Measurements from ENCODE around the gene L1CAM. TPM values are rescaled to one million over a fixed set of nuclear protein-coding genes. Genes with fewer than 3 reads are reported as not detected.

L1CAM gene
- polyA plus RNA-seq, 2 of the 4 experiments (the other 2 are of a cell fraction): 1.9 to 14.2 TPM

- TF ChIP-seq FOSL2 (IDR thresholded peaks at IDR 0.05): no peak
- TF ChIP-seq FOSL2 (CRISPR knock-in tag; IDR thresholded peaks at IDR 0.05): no peak
- TF ChIP-seq ESRRA (IDR thresholded peaks at IDR 0.05; ENCODE audit: borderline replicate concordance, low read length): no peak
- TF ChIP-seq, protein P1, sequence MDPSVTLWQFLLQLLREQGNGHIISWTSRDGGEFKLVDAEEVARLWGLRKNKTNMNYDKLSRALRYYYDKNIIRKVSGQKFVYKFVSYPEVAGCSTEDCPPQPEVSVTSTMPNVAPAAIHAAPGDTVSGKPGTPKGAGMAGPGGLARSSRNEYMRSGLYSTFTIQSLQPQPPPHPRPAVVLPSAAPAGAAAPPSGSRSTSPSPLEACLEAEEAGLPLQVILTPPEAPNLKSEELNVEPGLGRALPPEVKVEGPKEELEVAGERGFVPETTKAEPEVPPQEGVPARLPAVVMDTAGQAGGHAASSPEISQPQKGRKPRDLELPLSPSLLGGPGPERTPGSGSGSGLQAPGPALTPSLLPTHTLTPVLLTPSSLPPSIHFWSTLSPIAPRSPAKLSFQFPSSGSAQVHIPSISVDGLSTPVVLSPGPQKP (IDR thresholded peaks at IDR 0.05; ENCODE audit: low read depth, low read length): no peak
These were observed 19.5 kb downstream of the L1CAM start (continued) for GRCh38 chrX:153866302-153867019.

- no peak for DNase-seq (ENCODE audit: low read depth in 1 of 2, low spot score in 1 of 2)
- Histone ChIP-seq H3K4me2 (no peak overlapping the region), H3K4me1 (no peaks in the 10 kb centered on the region), H3K9me3 (no peaks in the 10 kb centered on the region), H3K27ac (no peak overlapping the region), H3K4me3 (no peak overlapping the region)
- FAIRE-seq: no peak
- WGBS (ENCODE audit: missing lambda C conversion rate): 89% methylated on average over 9 of the region's 9 CpGs
- ChIA-PET CTCF (no interaction called here), POLR2A (no interaction called here)
- TF ChIP-seq PHF8 (IDR thresholded peaks at IDR 0.05; ENCODE audit: borderline replicate concordance, low read depth) (no peak), POLR2AphosphoS2 (conservative IDR thresholded peaks at IDR 0.05; ENCODE audit: low read length) (no peak), USF2 (IDR thresholded peaks at IDR 0.05) (no peak), CHD2 (IDR thresholded peaks at IDR 0.05; ENCODE audit: low read length, partially characterized antibody) (no peak), HES2 (IDR thresholded peaks at IDR 0.05) (no peak), MYC (IDR thresholded peaks at IDR 0.05; ENCODE audit: borderline replicate concordance, low read length) (no peak), BCL3 (IDR thresholded peaks at IDR 0.05) (no peak), CBX2 (IDR thresholded peaks at IDR 0.05; ENCODE audit: borderline replicate concordance, low read depth) (no peak), BHLHE40 (IDR thresholded peaks at IDR 0.05; ENCODE audit: low read depth, low read length) (no peak), HDAC2 (IDR thresholded peaks at IDR 0.05) (no peak)
- TF ChIP-seq, protein P2, sequence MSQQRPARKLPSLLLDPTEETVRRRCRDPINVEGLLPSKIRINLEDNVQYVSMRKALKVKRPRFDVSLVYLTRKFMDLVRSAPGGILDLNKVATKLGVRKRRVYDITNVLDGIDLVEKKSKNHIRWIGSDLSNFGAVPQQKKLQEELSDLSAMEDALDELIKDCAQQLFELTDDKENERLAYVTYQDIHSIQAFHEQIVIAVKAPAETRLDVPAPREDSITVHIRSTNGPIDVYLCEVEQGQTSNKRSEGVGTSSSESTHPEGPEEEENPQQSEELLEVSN (IDR thresholded peaks at IDR 0.05; ENCODE audit: borderline replicate concordance, low read depth): no peak
- TF ChIP-seq, protein P3, sequence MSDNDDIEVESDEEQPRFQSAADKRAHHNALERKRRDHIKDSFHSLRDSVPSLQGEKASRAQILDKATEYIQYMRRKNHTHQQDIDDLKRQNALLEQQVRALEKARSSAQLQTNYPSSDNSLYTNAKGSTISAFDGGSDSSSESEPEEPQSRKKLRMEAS (IDR thresholded peaks at IDR 0.05): no peak
- ATAC-seq: no peak
These were observed 20.3 kb downstream of the L1CAM start for GRCh38 chrX:153865685-153866084.

DNA sequence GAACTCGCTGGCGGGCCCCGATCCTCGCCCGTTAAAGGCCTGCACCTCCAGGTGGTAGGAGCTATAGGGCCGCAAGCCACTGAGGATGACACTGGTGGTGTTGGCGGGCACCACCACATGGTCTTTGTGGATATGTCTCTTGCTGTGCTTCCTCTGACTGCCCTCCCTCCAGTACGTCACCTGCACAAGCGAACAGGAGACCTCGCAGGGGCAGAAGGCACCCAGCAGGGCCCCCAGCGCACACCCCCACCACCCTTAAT is 20.7 kb downstream of the L1CAM start:
- ChIA-PET CTCF (interaction anchor here (0.7 kb wide), 1 partner anchor 1703 kb away, joined by 3 read pairs; no protein-coding TSS in a partner anchor), POLR2A (no interaction called here)
- no peak overlapping the region for H3K4me2 ChIP-seq
- WGBS (ENCODE audit: missing lambda C conversion rate): 100% methylated on average over 2 of the region's 11 CpGs
- no peak overlapping the region for H3K27ac ChIP-seq
- no peaks in the 10 kb centered on the region for H3K4me1 ChIP-seq
- H3K4me3 ChIP-seq: no peak overlapping the region
- no peaks in the 10 kb centered on the region for H3K9me3 ChIP-seq
- TF ChIP-seq SMC3 (IDR thresholded peaks at IDR 0.05) (no peak), HOXB5 (CRISPR knock-in tag; IDR thresholded peaks at IDR 0.05) (no peak)
- no peak for ATAC-seq
- FAIRE-seq: no peak
- no peak for DNase-seq (ENCODE audit: low read depth in 1 of 2, low spot score in 1 of 2)
